Sigmoid colon (tissue), 7 donors: ENCODE results near the gene PRR30. TPM values are rescaled to one million over a fixed set of nuclear protein-coding genes. Genes with fewer than 3 reads are reported as not detected.
"Not testable (repeated sequence)": the region's sequence is repeated elsewhere in the genome, so short reads cannot be mapped to it uniquely, and the experiment has no call there.

ENCODE experiments used
- DNase-seq: peaks from one replicate; pipeline ENCODE4 v3.0.0-alpha.2; 2019
- H3K27ac ChIP-seq, 4 donors: fragments of 200-600 bp; sonication (generic); one replicate each; pipeline ENCODE4 v1.5.1; 2016 to 2019; ENCODE audit warnings: mild to moderate bottlenecking in 1 of 4
- H3K27me3 ChIP-seq, 3 donors: fragments of 200-600 bp; sonication (generic); one replicate each; pipeline ENCODE4 v1.5.1; 2019; ENCODE audit warnings: mild to moderate bottlenecking in 1 of 3
- H3K36me3 ChIP-seq, 4 donors: fragments of 200-600 bp; sonication (generic); one replicate each; pipeline ENCODE4 v1.5.1; 2016 to 2019
- H3K4me1 ChIP-seq, 4 donors: fragments of 200-600 bp; sonication (generic); one replicate each; pipeline ENCODE4 v1.5.1; 2017 to 2019
- H3K4me3 ChIP-seq, 4 donors: fragments of 200-600 bp; sonication (generic); one replicate each; pipeline ENCODE4 v1.5.1; 2017 to 2019; ENCODE audit warnings: mild to moderate bottlenecking in 2 of 4, moderate library complexity in 1 of 4
- H3K9me3 ChIP-seq, 4 donors: fragments of 200-600 bp in 3 of 4; sonication (generic) in 3 of 4; one replicate each; pipeline versions ENCODE4 v1.5.1 to v1.6.1; 2013 to 2019
- EP300 ChIP-seq, 4 donors: sonication (generic); formaldehyde crosslinking; IDR thresholded peaks; one replicate each; pipeline ENCODE4 v1.6.1; 2017; ENCODE audit warnings: antibody characterized with exemption in 4 of 4
- POLR2A ChIP-seq, 2 donors: fragments of 450-650 bp; IDR thresholded peaks; one replicate each; pipeline ENCODE4 v1.6.1; 2016; ENCODE audit warnings: antibody characterized with exemption in 2 of 2, mild to moderate bottlenecking in 2 of 2, moderate library complexity in 2 of 2
- POLR2AphosphoS5 ChIP-seq, 4 donors: sonication (generic); formaldehyde crosslinking; IDR thresholded peaks; one replicate each; pipeline ENCODE4 v1.6.1; 2017; ENCODE audit warnings: antibody characterized with exemption in 4 of 4
- WGBS, 2 donors: extraction: QIAGEN DNeasy Blood & Tissue Kit; methylation state at CpG; one replicate each; pipeline ENCODE4 v1.1.7; 2013; 5-methylcytosine and 5-hydroxymethylcytosine counted together
- intact Hi-C: fragments of 100-400 bp; cut with DNase I; formaldehyde crosslinking; loops from one replicate; pipeline ENCODE4 v1.15.1; 2023
- polyA plus RNA-seq, 3 donors: library from polyadenylated mRNA; stranded (reverse); fragments of 200-250 nt; gene quantifications; one replicate each; pipeline ENCODE4 v1.2.3, GENCODE V29; 2013
- total RNA-seq, 4 donors: library from RNA; depleted of rRNA; stranded (reverse); fragments of >200 nt; gene quantifications; one replicate each; pipeline ENCODE4 v1.1.0, GENCODE V29; 2016
- TF ChIP-seq, protein P1 (sequence below), 4 experiments: fragments of 450-650 bp in 3 of 4; fragments of 200-600 bp in 1 of 4; IDR thresholded peaks; one replicate each; pipeline ENCODE4 v1.5.1; 2016 to 2019; ENCODE audit warnings: antibody characterized with exemption in 4 of 4, mild to moderate bottlenecking in 3 of 4, moderate library complexity in 2 of 4
- donor health status: healthy with polysubstance abuse.
- donor health status: Bipolar disorder and iron deficiency.
- donor health status: healthy.

Gene PRR30
- total and polyA plus RNA-seq, 7 donors, result not detected

DNA sequence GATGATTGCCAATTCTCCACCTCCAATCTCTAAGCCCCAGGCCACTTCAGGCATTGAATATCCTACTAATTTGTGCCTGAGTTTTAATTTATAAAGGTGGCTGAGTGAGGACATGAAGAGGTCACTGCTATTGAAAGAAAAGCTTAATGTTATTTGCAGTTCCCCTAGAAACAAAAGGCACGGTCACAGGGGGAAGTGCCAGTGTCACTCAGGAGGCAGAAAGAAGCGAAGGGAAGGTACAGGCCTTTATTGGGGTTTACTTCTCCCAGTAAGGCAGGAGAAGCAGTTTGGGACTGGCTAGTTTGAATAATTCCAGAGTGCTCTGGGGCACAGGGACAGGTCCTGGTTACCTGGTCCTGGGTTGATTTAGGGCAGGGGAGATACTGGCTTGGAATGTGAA is 17.3 kb downstream of the PRR30 start:
- Histone ChIP-seq H3K4me3 (no peak overlapping the region), H3K4me1 (peaks cover 0 to 23% (median 13%) of the 10 kb centered on the region in 4 donors), H3K36me3 (no peaks in the 10 kb centered on the region), H3K9me3 (no peaks in the 10 kb centered on the region), H3K27ac (no peak overlapping the region), H3K27me3 (peaks cover 16 to 28% (median 23%) of the 10 kb centered on the region in 3 donors)
- WGBS, 2 donors, result 77 to 80% methylated on average over 2 of the region's 2 CpGs
- no peak for DNase-seq
- no peak for TF ChIP-seq POLR2A (IDR thresholded peaks at IDR 0.05)
- no peak for TF ChIP-seq EP300 (IDR thresholded peaks at IDR 0.05)
- TF ChIP-seq, protein P1, sequence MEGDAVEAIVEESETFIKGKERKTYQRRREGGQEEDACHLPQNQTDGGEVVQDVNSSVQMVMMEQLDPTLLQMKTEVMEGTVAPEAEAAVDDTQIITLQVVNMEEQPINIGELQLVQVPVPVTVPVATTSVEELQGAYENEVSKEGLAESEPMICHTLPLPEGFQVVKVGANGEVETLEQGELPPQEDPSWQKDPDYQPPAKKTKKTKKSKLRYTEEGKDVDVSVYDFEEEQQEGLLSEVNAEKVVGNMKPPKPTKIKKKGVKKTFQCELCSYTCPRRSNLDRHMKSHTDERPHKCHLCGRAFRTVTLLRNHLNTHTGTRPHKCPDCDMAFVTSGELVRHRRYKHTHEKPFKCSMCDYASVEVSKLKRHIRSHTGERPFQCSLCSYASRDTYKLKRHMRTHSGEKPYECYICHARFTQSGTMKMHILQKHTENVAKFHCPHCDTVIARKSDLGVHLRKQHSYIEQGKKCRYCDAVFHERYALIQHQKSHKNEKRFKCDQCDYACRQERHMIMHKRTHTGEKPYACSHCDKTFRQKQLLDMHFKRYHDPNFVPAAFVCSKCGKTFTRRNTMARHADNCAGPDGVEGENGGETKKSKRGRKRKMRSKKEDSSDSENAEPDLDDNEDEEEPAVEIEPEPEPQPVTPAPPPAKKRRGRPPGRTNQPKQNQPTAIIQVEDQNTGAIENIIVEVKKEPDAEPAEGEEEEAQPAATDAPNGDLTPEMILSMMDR (IDR thresholded peaks at IDR 0.05), result no peak
- TF ChIP-seq POLR2AphosphoS5 (IDR thresholded peaks at IDR 0.05), result no peak
- intact Hi-C loops, result no loop called here

DNA sequence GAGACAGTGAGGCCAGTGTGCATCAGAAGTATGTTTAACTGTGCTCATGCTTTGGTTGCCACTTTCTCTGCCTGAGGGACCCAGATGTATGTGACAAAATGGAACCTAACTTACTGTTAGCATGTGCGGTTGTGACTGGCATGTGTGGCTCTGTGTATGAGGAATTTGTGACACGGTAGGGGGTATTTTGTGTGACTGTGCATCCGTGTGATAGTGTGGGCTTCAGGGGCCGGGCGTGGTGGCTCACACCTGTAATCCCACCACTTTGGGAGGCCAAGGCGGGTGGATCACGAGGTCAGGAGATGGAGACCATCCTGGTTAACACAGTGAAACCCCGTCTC is 19.9 kb downstream of the PRR30 start:
- H3K36me3 ChIP-seq, H3K27ac ChIP-seq, H3K9me3 ChIP-seq, intact Hi-C loops, DNase-seq: not testable (repeated sequence)
- H3K4me1 ChIP-seq, result peaks cover 0 to 23% (median 13%) of the 10 kb centered on the region in 4 donors
- 75 to 85% methylated on average over 8 of the region's 8 CpGs for WGBS, 2 donors
- peak overlapping the region in 3 of 4 donors; percentile 34 to 44 (median 39) for H3K4me3 ChIP-seq
- H3K27me3 ChIP-seq, result peaks cover 16 to 33% (median 23%) of the 10 kb centered on the region in 3 donors

DNA sequence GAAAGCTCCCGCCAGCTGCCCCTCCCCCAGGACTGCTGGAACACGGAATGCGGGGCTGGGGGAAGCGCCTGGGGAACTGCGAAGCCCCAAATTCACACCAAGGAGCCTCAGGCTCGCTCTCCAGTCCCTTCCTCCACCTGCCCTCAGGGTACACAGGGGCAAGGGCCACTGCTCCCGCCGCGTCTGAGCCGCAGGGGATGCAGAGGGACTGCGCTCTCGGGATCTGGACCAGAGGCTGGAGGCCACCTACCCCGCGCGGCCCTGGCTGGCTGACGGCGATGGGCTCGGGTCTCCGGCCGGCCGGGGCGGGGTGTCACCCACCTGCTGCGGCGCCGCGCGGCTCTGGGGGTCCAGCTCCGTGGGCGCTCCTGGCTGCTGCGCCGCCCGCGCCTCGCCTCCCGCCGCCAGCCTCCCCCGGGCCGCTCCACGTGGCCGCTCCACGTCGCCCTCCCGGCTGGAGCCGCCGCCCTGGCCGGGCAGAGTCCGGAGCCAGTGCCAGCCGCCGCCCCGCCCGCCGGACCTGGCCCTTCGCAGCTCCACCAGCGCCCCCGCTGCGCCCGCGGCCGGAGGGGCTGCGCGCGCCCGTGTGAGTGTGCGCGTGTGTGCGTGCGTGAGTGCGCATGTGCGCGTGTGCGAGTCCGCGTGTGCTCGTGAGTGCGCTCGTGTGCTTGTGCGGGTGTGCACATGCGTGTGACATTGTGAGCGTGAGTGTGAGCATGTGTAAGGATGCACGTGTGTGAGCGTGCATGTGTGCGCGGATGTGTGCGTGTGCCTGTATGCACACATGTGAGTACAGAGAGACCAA is 20.5 kb downstream of the PRR30 start, which contains the start of gene CGREF1:
Gene CGREF1 (minus strand): TSS at position 604 of the 805 bp plus-strand sequence. CDS start 14,762 bp downstream, outside the sequence.
- H3K36me3 ChIP-seq, result no peaks in the 10 kb centered on the region
- H3K4me3 ChIP-seq, result peak within 1 kb of the TSS in 3 of 4 donors; percentile 34 to 44 (median 39)
- H3K27ac ChIP-seq, result no peak within 1 kb of the TSS
- TF ChIP-seq POLR2AphosphoS5 (IDR thresholded peaks at IDR 0.05) (no peak), EP300 (IDR thresholded peaks at IDR 0.05) (no peak), POLR2A (IDR thresholded peaks at IDR 0.05) (no peak)
- TF ChIP-seq, protein P1 (IDR thresholded peaks at IDR 0.05), result no peak
- H3K27me3 ChIP-seq, result peaks cover 16 to 33% (median 23%) of the 10 kb centered on the region in 3 donors
- WGBS, 2 donors, result 2 to 5% methylated on average over 84 of the region's 84 CpGs
- H3K4me1 ChIP-seq, result peaks cover 0 to 18% (median 11%) of the 10 kb centered on the region in 4 donors
- H3K9me3 ChIP-seq, result no peaks in the 10 kb centered on the region
- intact Hi-C loops, result no loop called here
- no peak for DNase-seq

DNA sequence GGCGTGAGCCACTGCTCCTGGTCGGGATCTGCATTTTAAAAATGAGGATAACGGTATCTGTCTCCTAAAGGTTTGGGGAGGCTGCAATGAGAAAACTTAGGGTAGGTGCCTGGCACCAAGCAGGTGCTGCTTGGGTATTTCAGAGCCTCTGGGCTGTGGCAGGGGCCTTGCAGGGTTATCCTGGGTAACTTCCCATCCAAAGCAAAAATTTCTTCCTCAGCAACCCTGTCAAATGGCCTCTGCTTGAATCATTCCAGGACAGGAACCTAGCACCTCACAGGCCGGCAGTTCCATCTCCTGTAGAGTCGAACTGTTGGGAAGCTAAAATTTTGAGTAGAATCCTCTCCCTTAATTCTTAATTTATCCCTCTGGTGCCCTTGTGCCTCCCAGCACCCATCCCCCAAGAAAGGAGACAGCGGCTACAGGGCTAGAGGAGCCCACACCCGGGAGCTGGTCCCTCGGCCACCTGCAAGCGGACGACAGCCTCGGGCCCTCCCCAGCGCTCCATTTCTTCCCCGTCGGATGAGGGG is 21.1 kb downstream of the PRR30 start:
- H3K27ac ChIP-seq, result no peak overlapping the region
- WGBS, 2 donors, result 33 to 35% methylated on average over 14 of the region's 14 CpGs

DNA sequence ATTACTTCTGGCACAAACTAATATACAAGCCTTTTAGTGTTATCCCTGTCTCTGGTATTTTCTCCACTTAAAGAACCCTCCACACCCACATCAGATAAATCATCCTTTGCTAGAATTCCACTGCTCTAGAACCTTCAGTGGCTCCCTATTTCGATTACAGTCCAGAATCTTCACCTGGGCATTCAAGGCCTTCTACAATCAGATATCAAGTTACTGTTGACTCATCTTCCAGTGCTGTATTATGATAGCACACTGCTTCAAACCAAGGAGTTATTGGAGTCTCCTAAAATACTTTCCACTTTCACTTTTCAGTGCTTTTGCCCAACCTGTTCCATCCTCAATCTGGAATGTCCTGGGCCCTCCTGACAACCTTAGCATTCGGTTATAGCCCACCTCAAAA is 23.7 kb downstream of the PRR30 start:
- WGBS, 2 donors, result 58 to 71% methylated on average over 2 of the region's 2 CpGs

More for the DNA sequence above, 21.1 kb downstream of the PRR30 start:
- no peak for DNase-seq
- intact Hi-C loops, result no loop called here
- H3K36me3 ChIP-seq, result no peaks in the 10 kb centered on the region
- peak overlapping the region in 2 of 4 donors; percentile 39 to 44 for H3K4me3 ChIP-seq
- H3K9me3 ChIP-seq, result no peaks in the 10 kb centered on the region
- H3K4me1 ChIP-seq, result peaks cover 0 to 12% (median 10%) of the 10 kb centered on the region in 4 donors
- peaks cover 16 to 33% (median 23%) of the 10 kb centered on the region in 3 donors for H3K27me3 ChIP-seq
- TF ChIP-seq POLR2AphosphoS5 (IDR thresholded peaks at IDR 0.05), result no peak
- TF ChIP-seq, protein P1 (IDR thresholded peaks at IDR 0.05), result no peak
- TF ChIP-seq EP300 (IDR thresholded peaks at IDR 0.05), result no peak
- TF ChIP-seq POLR2A (IDR thresholded peaks at IDR 0.05), result no peak

DNA sequence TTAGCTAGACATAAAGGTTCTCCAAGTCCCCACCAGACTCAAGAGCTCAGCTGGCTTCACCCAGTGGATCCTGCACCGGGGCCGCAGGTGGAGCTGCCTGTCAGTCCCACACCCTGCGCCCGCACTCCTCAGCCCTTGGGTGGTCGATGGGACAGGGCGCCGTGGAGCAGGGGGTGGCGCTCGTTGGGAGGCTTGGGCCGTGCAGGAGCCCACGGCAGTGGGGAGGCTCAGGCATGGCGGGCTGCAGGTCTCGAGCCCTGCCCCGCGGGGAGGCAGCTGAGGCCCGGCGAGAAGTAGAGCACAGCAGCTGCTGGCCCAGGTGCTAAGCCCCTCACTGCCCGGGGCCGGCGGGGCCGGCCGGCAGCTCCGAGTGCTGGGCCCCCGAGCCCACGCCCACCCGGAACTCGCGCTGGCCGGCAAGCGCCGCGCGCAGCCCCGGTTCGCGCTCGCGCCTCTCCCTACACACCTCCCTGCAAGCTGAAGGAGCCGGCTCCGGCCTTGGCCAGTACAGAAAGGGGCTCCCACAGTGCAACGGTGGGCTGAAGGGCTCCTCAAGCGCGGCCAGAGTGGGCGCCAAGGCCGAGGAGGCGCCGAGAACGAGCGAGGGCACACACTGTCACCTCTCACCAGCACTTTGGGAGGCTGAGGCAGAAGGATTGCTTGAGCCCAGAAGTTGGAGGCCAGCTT is 27.7 kb downstream of the PRR30 start:
- H3K27ac ChIP-seq, H3K9me3 ChIP-seq, intact Hi-C loops, H3K4me1 ChIP-seq, H3K27me3 ChIP-seq, H3K36me3 ChIP-seq, H3K4me3 ChIP-seq, DNase-seq: not testable (repeated sequence)
- WGBS, 2 donors, result 94 to 95% methylated on average over 49 of the region's 49 CpGs

More for the DNA sequence above, 23.7 kb downstream of the PRR30 start:
- Histone ChIP-seq H3K36me3 (no peaks in the 10 kb centered on the region), H3K27me3 (peaks cover 16 to 33% (median 23%) of the 10 kb centered on the region in 3 donors), H3K4me3 (no peak overlapping the region), H3K9me3 (no peaks in the 10 kb centered on the region), H3K4me1 (peaks cover 0 to 12% (median 10%) of the 10 kb centered on the region in 4 donors), H3K27ac (no peak overlapping the region)
- intact Hi-C loops, result no loop called here
- TF ChIP-seq POLR2A (IDR thresholded peaks at IDR 0.05) (no peak), POLR2AphosphoS5 (IDR thresholded peaks at IDR 0.05) (no peak), EP300 (IDR thresholded peaks at IDR 0.05) (no peak)
- TF ChIP-seq, protein P1 (IDR thresholded peaks at IDR 0.05), result no peak
- DNase-seq, result no peak

DNA sequence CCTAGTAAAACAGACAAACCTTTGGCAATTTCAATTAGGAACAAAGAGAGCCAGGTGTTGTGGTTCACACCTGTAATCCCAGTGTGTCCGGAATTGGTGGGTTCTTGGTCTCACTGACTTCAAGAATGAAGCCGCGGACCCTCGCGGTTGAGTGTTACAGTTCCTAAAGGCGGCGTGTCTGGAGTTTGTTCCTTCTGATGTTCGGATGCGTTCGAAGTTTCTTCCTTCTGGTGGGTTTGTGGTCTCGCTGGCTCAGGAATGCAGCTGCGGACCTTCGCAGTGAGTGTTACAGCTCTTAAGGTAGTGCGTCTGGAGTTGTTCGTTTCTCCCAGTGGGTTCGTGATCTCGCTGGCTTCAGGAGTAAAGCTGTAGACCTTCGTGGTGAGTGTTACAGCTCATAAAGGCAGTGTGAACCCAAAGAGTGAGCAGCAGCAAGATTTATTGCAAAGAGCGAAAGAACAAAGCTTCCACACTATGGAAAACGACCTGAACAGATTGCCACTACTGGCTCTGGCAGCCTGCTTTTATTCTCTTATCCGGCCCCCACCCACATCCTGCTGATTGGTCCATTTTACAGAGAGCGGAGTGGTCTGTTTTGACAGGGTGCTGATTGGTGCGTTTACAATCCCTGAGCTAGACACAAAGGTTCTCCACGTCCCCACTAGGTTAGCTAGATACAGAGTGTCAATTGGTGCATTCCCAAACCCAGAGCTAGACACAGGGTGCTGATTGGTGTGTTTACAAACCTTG is 28.4 kb downstream of the PRR30 start:
- intact Hi-C loops, H3K9me3 ChIP-seq, H3K4me1 ChIP-seq, H3K4me3 ChIP-seq, H3K27ac ChIP-seq, H3K36me3 ChIP-seq, DNase-seq: not testable (repeated sequence)
- peaks cover 0 to 13% (median 0%) of the 10 kb centered on the region in 3 donors for H3K27me3 ChIP-seq
- WGBS, 2 donors, result 84 to 85% methylated on average over 24 of the region's 24 CpGs
